ENCODE results near the gene L2HGDH. TPM values are rescaled to one million over a fixed set of nuclear protein-coding genes. Genes with fewer than 3 reads are reported as not detected.

L2HGDH gene
- total RNA-seq, 1 experiment from 2014 or later = 27.8 TPM

- CTCF ChIA-PET = no interaction called here
- no peaks in the 10 kb centered on the region for H3F3A ChIP-seq (ENCODE audit: low read length, unreplicated experiment)
- no peak overlapping the region for H3K4me3 ChIP-seq (ENCODE audit: low read length)
- no peak for ATAC-seq
- no peaks in the 10 kb centered on the region for H4K20me1 ChIP-seq (ENCODE audit: low read length)
- 0 out of 2 replicates have a peak, but pooled peaks cover 3% of the 10 kb centered on the region for H3K36me3 ChIP-seq (ENCODE audit: low read depth, low read length)
- H3K27me3 ChIP-seq (ENCODE audit: low read length) = no peaks in the 10 kb centered on the region
- POLR2A ChIA-PET (ENCODE audit: unreplicated experiment) = interaction anchor here (0.5 kb wide), 1 partner anchor 9 kb away, joined by 9 read pairs; no protein-coding TSS in a partner anchor
- no TSS peak for BruUV-seq (replicated peaks)
- no peak overlapping the region for H3K9ac ChIP-seq (ENCODE audit: low read length)
- H3K79me2 ChIP-seq (ENCODE audit: low read length) = no peaks in the 10 kb centered on the region
- no peak for DNase-seq
- no peaks in the 10 kb centered on the region for H3K9me3 ChIP-seq (ENCODE audit: low read length)
- TF ChIP-seq EZH2phosphoT487 (IDR thresholded peaks at IDR 0.05; ENCODE audit: borderline replicate concordance, low read length) (no peak), EZH2 (IDR thresholded peaks at IDR 0.05; ENCODE audit: low read length, unreplicated experiment) (no peak), CTCF (conservative IDR thresholded peaks at IDR 0.05; ENCODE audit: low read depth, low read length) (no peak)
- intact Hi-C loops (cut with micrococcal nuclease) = no loop called here
- no peak overlapping the region for H2AFZ ChIP-seq (ENCODE audit: low read length)
- no peak overlapping the region for H3K4me2 ChIP-seq (ENCODE audit: low read length)
- H3K9me2 ChIP-seq (replicated peaks; ENCODE audit: low read length) = no peaks in the 10 kb centered on the region
- no peak overlapping the region for H3K27ac ChIP-seq (ENCODE audit: low read length)
- no peaks in the 10 kb centered on the region for H3K4me1 ChIP-seq (ENCODE audit: insufficient read depth, low read length)
These were observed 64.8 kb downstream of the L2HGDH start for GRCh38 chr14:50247245-50247644.

- ATAC-seq (peak; percentile 48), DNase-seq (peak; percentile 42)
- TF ChIP-seq EZH2phosphoT487 (IDR thresholded peaks at IDR 0.05; ENCODE audit: borderline replicate concordance, low read length) = no peak
- no peak for TF ChIP-seq CTCF (conservative IDR thresholded peaks at IDR 0.05; ENCODE audit: low read depth, low read length)
- no peak for TF ChIP-seq EZH2 (IDR thresholded peaks at IDR 0.05; ENCODE audit: low read length, unreplicated experiment)
- no peak overlapping the region for H3K27ac ChIP-seq (ENCODE audit: low read length)
- H3K4me1 ChIP-seq (ENCODE audit: insufficient read depth, low read length) = no peaks in the 10 kb centered on the region
- H3K79me2 ChIP-seq (ENCODE audit: low read length) = no peaks in the 10 kb centered on the region
- ChIA-PET POLR2A (ENCODE audit: unreplicated experiment) (no interaction called here), CTCF (no interaction called here)
- H3K4me2 ChIP-seq (ENCODE audit: low read length) = no peak overlapping the region
- no peaks in the 10 kb centered on the region for H3K9me2 ChIP-seq (replicated peaks; ENCODE audit: low read length)
- H3K27me3 ChIP-seq (ENCODE audit: low read length) = no peaks in the 10 kb centered on the region
- H4K20me1 ChIP-seq (ENCODE audit: low read length) = no peaks in the 10 kb centered on the region
- no peaks in the 10 kb centered on the region for H3F3A ChIP-seq (ENCODE audit: low read length, unreplicated experiment)
- intact Hi-C loops (cut with micrococcal nuclease) = no loop called here
- H3K9me3 ChIP-seq (ENCODE audit: low read length) = no peaks in the 10 kb centered on the region
- BruUV-seq (replicated peaks) = no TSS peak
- no peak overlapping the region for H3K9ac ChIP-seq (ENCODE audit: low read length)
- no peak overlapping the region for H3K4me3 ChIP-seq (ENCODE audit: low read length)
- H3K36me3 ChIP-seq (ENCODE audit: low read depth, low read length) = 0 out of 2 replicates have a peak, but pooled peaks cover 3% of the 10 kb centered on the region
- H2AFZ ChIP-seq (ENCODE audit: low read length) = no peak overlapping the region
These were observed 69.3 kb downstream of the L2HGDH start for GRCh38 chr14:50242566-50243310.

GRCh38 chr14:50242096-50242495 lies 69.9 kb downstream of the L2HGDH start:
- Histone ChIP-seq H2AFZ (ENCODE audit: low read length) (no peak overlapping the region), H3K27ac (ENCODE audit: low read length) (no peak overlapping the region), H3K27me3 (ENCODE audit: low read length) (no peaks in the 10 kb centered on the region), H3K9me2 (replicated peaks; ENCODE audit: low read length) (no peaks in the 10 kb centered on the region), H3K4me2 (ENCODE audit: low read length) (no peak overlapping the region), H3K9ac (ENCODE audit: low read length) (no peak overlapping the region), H3K9me3 (ENCODE audit: low read length) (no peaks in the 10 kb centered on the region), H3K4me3 (ENCODE audit: low read length) (no peak overlapping the region), H4K20me1 (ENCODE audit: low read length) (no peaks in the 10 kb centered on the region), H3K79me2 (ENCODE audit: low read length) (no peaks in the 10 kb centered on the region), H3K36me3 (ENCODE audit: low read depth, low read length) (0 out of 2 replicates have a peak, but pooled peaks cover 3% of the 10 kb centered on the region), H3K4me1 (ENCODE audit: insufficient read depth, low read length) (no peaks in the 10 kb centered on the region), H3F3A (ENCODE audit: low read length, unreplicated experiment) (no peaks in the 10 kb centered on the region)
- TF ChIP-seq CTCF (conservative IDR thresholded peaks at IDR 0.05; ENCODE audit: low read depth, low read length) = no peak
- no peak for TF ChIP-seq EZH2phosphoT487 (IDR thresholded peaks at IDR 0.05; ENCODE audit: borderline replicate concordance, low read length)
- no peak for TF ChIP-seq EZH2 (IDR thresholded peaks at IDR 0.05; ENCODE audit: low read length, unreplicated experiment)
- CTCF ChIA-PET = no interaction called here
- ATAC-seq = no peak
- POLR2A ChIA-PET (ENCODE audit: unreplicated experiment) = no interaction called here
- intact Hi-C loops (cut with micrococcal nuclease) = no loop called here
- DNase-seq = no peak
- BruUV-seq (replicated peaks) = no TSS peak

All from PC-3 (cell line).